NOMO-1 (cell line): ENCODE data around the gene CANX.
"Not testable (repeated sequence)": the region's sequence is repeated elsewhere in the genome, so short reads cannot be mapped to it uniquely, and the experiment has no call there.

Source experiments
- DNase-seq, 2 experiments: peaks; one replicate each; lab custom pipeline; 2025; ENCODE audit not compliant: unreplicated experiment in 2 of 2; lab: John Stamatoyannopoulos, UW

The CANX gene, protein sequence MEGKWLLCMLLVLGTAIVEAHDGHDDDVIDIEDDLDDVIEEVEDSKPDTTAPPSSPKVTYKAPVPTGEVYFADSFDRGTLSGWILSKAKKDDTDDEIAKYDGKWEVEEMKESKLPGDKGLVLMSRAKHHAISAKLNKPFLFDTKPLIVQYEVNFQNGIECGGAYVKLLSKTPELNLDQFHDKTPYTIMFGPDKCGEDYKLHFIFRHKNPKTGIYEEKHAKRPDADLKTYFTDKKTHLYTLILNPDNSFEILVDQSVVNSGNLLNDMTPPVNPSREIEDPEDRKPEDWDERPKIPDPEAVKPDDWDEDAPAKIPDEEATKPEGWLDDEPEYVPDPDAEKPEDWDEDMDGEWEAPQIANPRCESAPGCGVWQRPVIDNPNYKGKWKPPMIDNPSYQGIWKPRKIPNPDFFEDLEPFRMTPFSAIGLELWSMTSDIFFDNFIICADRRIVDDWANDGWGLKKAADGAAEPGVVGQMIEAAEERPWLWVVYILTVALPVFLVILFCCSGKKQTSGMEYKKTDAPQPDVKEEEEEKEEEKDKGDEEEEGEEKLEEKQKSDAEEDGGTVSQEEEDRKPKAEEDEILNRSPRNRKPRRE

DNA sequence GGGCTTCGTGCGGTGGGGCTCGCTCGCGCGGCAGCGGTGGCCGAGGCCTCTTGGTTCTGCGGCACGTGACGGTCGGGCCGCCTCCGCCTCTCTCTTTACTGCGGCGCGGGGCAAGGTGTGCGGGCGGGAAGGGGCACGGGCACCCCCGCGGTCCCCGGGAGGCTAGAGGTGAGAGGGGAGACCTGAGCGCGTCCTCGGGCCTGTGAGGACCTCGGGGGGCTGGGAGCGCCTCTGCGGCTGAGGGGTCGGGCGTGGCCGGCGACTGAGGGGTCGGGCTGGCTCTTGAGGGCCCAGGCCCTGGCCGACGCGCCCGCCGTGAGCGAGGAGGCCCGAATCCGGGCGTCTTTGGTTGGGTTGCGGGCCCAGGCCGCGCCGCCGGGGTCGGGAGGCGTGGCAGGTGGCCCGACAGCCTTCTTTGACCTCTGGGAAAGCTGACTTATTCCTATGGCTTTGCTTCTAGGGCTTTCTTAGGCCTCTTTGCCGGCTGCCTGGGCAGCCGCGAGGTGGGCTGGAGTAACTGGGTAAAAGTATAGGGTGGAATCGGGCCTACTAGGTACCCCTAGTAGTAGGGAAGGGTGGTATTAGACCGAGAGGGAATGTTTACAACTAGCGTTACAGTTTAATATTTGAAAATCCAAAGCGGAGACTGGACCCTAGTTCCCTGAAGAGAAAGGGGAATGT, at the start of gene CANX:
TSS of gene CANX (plus strand) at position 33 of the 681 bp plus-strand sequence. CDS start 6,715 bp downstream, outside the sequence.
- DNase-seq: peak in 1 of 2 experiments; percentile 50

DNA sequence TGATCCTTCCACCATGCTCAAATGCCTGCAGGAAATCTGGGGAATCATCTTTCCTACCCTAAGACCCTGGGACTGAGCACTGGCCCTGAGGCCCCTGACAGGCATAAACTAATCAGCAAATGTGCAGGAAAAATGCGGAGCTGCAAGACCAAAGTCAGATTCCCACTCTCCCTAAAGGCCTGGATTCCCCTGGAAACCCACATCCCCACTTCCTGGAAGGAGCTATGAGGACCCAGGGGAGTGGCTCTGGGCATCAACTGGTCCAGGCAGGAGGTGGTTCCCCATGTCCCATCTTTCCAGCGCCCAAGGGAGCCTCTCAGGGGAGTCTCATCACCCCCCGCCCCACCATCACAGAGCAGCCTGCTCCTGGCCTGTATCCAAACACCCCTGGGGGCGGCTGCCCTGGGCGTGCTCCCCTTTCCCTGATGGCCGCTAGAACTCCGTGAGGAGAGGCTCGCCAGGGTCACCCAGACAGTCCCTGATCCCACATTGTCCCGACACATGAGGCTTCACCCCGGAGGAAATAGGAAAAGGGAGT, 49.5 kb upstream of the CANX start:
- not testable (repeated sequence) for DNase-seq

DNA sequence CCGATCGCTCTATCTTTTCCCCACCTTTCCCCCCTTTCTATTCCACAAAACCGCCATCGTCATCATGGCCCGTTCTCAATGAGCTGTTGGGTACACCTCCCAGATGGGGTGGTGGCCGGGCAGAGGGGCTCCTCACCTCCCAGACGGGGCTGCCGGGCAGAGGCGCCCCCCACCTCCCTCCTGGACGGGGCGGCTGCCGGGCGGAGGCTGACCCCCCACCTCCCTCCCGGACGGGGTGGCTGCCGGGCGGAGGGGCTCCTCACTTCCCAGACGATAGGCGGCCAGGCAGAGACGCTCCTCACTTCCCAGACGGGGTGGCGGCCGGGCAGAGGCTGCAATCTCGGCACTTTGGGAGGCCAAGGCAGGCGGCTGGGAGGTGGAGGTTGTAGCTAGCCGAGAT, 48.5 kb upstream of the CANX start:
- not testable (repeated sequence) for DNase-seq

DNA sequence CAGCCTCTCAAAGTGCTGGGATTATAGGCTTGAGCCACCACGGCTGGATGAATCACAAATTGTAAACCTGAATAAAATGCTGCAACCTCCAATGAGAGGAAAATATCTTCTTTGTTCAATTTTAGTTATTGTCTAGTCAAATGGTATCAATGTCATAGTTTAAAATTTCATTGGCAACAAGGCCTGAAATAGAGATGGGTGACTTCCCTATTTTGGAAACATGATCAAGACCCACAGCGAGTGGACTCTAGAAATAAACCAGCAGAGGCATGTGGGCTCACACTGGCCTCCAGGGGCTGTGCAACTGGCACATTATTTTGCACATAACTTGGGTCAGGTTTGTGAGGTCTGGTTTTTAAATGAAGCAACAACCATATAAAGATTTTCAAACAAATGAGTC, 45.6 kb upstream of the CANX start:
- peak in 1 of 2 experiments; percentile 1 for DNase-seq

DNA sequence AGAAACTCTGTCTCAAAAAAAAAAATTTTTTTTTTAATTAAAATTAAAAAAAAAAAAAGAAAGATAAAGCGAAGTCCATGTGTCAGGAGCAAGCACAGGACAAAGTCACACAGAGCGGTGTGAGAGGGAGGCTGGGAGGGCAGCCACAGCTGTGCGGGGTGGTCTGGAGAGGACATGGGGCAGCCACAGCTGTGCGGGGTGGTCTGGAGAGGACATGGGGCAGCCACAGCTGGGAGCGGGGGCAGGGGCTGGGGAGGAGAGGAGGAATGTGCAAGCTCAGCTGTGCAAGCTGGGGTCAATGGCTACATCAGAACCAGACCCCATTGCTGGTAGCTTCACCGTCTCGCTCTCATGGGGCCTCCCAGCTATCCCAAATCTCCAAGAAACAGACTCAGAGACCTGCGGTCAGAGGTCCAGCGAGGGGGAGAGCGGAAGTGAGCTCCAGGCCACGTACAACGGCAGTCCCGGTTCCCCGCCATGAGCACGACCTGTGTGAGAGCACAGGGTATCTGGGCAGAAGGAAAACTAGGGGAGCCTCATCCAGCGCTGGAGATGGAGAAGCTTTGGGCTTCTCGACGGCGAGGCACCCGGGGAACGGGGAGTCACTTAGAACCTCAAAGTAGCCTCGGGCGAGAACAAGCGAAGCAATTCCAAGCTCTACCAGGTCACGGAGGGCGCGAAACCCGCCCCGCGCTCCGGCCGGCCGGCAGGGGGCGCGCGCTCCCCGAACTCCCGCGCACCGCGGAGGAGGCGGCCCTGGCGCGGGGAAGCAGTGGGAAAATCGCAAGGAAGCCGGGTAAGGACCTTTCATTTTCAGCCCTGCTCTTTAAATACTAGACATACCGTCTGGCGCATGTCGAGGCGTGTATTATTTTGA, 41.2 kb upstream of the CANX start:
- not testable (repeated sequence) for DNase-seq

DNA sequence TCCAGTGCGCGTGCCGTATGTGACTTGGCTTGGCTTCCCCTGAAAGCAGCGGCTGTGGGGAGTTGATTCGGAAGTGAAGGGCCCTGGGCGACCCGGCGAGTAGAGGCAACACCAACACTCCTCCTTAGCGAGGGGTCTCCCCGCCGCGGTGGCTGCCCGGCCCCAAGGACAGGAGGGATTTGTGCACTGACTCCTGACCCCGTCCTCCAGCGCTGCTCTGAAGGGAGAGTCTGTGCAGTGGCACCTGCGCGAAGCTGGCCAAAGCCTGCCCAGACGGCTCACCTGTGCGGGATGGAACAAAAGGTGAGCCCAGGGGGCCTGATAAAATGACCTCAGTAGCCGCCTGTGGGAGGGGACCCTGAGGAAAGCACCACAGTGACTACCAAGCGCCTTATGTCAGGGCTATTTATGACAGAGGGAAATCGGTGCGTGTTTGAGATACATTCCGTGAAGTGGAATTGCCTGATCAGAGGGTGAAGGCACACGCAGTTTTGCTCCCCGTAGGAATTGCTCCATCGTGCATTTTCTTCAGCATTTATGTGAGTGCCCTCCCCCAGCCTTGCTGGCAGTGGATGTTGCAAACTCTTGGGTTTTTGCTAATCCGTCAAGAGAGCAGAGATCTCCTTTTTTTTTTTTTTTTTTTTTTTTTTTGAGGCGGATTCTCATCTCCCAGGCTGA, 40.4 kb upstream of the CANX start:
- DNase-seq: peak; percentile 40 to 58

DNA sequence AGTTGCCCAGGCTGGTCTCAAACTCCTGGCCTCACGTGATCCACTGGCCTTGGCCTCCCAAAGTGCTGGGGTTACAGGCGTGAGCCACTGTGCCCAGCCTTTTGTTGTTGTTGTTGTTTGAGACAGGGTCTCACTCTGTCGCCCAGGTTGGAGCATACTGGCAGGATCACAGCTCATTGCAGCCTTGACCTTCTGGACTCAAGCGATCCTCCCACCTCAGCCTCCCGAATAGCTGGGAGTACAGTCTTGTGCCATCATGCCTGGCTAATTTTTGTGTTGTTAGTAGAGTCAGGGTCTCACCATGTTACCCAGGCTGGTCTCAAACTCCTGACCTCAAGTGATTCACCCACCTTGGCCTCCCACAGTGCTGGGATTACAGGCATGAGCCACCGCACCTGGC, 37.1 kb upstream of the CANX start:
- DNase-seq: not testable (repeated sequence)

DNA sequence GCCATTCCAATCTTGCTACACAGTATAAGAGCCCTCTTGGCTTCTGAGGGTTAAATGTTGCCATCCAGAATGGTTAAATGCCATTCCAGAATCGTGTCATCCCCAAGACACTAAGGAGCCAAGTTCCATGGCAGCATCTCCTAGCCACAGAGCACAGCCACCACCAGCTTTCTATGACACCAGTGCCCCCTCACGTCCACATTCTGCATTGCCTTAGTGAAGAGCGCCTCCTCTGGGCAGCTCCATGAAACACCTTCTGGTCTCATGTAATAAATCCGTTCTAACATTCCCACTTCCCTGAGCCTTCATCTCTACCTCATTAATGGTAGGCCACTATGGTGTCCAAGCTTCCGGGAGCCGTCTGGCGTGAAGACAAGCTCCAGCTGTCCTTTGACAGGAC, 30.4 kb upstream of the CANX start:
- DNase-seq: peak; percentile 56 to 84

DNA sequence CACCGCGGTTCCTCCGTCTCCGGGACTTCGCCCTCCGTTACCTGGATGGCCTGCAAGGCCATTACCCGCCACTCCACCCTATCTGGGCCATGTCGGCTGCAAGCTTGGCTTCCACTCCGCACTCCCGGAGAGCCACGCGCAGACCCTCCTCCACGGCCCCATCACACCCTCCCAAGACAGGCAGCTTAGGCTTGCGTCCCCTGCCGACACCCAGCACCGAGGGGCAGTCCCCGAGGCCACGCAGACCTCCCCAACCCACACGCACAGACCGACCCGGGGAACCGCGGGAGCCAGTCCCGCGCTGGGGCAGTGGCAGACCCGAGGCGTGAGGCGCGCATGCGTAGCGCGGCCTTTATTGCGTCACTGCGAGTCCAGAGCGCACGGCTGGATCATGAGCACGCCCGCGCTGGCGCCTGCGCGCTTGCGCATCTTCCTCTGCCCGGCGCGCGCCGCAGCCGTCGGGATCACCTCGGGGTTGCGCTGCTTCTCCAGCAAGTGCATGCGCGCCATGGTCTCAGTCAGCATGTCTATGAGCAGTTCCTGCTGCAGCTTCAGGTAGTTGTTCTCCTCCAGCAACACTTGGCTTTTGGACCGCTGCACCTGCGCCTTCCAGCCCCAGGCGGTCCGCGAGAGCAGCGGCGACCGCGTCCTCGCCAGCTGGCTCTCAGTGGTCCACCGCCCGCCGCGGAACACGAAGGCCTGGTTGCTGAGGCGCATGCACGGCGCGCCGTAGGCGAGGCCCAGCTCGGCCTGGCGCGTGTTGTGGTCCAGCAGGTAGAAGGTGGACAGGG, 20.3 kb upstream of the CANX start:
- DNase-seq: peak; percentile 93 to 94

DNA sequence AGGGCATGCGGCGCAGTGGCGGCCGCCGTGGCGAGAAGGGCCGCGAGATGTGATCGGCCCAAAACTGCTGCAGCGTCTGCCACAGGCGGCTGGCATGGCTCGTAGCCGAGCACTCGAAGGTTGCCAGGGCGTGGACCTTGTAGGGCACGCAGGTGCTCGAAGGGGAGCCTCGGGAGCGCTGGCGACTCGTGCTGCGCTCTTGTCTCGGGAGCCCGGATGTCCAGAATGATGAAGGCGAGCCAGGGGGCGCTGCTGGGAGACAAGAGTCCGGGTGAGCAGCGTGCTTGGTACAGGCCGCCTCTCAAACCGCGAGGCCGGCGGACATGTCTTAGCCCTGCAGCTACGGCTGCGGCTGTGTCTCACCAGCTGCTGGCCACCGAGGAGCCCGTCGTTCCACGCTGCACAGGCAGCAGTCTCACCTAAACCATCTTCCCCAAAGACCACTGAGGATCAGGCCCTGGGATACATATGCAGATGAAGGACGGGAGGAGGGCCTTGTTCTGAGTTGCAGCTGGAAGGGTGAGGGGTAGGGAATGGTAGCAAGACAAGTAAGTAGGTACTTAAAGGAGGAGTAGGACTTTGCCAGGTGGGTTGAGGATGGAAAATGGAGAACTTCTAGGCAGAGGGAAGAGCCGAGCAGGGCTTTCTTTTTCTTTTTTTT, 19.6 kb upstream of the CANX start:
- DNase-seq: peak; percentile 25 to 54

DNA sequence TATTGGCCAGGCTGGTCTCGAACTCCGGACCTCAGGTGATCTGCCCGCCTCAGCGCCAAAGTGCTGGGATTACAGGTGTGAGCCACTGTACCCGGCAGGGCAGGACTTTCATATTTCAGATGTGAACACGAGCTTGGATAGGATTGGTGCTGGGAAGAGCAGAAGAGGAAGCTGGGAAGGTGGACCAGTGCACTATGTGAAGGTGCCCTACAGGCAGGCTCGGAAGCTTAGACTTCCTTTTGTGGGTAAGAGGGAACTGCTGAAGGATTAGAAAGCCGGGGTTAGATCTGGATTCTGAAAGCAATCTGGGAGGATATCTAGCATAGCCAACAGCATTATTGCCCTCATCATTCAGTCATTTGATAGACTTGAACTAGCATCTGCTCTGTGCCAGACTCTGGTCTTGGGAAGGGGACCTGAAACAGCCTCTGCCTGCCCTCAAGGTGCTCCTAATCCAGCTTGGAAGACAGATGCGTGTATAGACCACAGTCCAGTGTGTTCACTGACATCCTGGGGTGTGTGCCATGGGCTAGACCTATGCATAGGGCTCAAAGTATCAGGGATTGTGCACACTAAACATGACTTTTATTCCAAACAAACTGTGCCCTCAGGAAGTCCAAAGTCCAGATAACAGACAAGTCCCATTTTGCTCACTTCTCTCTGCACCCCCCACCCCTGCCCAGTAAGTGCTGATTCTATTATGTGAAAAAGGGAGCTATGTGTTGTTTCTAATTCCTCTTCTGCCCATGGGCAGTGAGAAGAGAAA, 18.6 kb upstream of the CANX start:
- no peak for DNase-seq

DNA sequence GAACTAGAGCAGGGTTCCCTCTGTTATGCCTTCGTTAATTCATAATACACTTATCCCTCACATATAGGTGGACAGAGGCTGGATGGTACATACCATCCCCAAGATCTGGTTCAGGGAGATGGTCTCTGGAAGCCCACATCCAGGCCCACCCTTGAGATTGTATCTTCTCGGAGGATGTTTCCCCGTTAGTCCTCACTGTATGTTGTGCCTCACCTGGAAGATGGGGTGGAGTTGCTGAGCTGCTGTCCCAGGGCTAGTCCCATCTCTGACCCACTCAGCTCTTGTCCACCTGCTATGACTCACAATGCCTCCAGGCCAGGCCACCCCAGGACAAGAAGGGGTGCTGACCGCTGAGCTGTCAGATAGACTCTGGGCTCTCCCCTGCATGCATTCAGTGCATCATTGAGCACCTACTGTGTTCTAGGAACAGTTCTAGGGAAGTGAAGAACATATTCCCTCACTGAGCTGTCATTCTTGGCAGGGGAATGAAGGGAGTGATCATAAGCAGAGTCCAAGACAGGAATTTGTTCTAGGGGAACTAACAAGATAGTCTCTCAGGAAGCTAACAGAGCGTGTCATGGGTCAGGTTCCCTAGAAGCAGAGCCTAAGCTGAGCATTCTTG, 17.9 kb upstream of the CANX start, which contains the start of gene CBY3:
TSS of gene CBY3 (minus strand) at position 255 of the 622 bp plus-strand sequence. CDS start at position 139, 116 bp downstream.
- no peak for DNase-seq

DNA sequence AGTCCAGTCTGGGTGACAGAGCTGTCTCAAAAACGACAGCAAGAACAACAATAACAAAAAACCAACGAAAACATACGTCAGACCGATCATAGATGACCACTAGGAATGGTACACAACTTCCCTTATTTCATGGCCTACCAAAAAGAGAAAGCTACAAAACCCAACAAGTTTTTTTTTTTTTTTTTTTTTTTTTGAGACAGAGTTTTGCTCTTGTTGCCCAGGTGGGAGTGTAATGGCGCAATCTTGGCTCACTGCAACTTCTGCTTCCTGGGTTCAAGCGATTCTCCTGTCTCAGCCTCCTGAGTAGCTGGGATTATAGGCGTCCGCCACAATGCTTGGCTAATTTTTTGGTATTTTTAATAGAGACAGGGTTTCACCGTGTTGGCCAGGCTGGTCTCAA, 9.6 kb upstream of the CANX start:
- not testable (repeated sequence) for DNase-seq

DNA sequence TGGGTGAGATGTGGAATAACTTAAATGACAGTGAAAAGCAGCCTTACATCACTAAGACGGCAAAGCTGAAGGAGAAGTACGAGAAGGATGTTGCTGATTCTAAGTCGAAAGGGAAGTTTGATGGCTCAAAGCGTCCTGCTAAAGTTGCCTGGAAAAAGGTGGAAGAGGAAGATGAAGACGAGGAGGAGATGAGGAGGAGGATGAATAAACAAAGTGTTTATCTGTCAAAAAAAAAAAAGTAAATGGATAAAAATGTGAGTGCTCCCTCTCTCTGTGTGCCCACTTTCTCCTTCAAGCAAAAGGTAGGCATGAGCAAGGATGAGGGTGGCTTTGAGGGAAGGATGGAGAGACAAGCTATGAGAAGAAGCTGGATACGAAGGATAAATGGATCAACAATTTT, 4.2 kb upstream of the CANX start:
- no peak for DNase-seq

DNA sequence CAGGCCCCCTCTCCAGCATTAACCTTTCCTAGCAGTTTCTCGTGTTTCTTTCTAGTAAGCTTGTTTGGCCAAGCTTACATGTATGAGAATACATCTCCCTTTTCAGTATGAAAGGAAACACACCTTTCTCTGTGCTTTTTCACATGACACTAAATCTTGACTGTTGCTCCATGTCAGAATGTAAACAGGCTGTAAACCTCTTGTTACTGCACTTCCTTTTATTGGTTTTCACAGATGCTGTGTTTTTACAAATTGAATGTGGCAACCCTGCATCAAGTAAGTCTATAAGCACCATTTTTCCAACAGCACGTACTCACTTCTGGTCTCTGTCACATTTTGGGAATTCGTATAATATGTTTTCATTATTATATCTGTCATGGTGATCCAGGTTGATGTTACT, 2.2 kb upstream of the CANX start:
- DNase-seq: peak in 1 of 2 experiments; percentile 74

DNA sequence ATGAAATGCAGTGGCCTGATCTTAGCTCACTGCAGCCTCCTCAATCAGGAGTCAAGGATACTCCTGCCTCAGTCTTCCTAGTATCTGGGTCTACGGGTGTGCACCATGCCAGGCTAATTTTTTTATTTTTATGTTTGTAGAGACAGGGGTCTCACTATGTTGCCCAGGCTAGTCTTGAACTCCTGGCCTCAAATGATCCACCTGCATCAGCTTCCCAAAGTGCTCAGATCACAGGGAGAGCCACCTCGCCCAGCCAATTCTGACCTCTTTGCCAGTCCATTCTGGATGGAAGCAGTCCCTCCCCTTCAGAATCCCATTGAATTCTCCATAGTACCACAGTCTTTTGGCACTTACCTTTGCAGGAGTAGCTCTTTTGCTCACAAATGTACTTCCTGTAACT, 1.7 kb upstream of the CANX start:
- no peak for DNase-seq

DNA sequence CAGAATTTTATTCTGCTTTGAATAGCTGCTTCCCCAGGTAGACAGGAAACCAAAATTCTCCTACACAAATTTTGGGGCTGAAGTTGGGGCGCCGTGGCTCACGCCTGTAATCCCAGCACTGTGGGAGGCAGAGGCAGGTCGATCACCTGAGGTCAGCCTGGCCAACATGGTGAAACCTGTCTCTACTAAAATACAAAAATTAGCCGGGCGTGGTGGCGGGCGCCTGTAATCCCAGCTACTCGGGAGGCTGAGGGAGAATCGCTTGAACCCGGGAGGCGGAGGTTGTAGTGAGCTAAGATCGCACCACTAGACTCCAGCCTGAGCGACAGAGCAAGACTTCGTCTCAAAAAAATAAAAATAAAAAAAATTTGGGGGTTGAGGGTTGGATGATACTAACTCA, 1.2 kb upstream of the CANX start:
- DNase-seq: not testable (repeated sequence)
